ENCODE results near the gene COL23A1. TPM values are rescaled to one million over a fixed set of nuclear protein-coding genes. Genes with fewer than 3 reads are reported as not detected.
"Not testable (repeated sequence)": the region's sequence is repeated elsewhere in the genome, so short reads cannot be mapped to it uniquely, and the experiment has no call there.

COL23A1 gene
- polyA plus RNA-seq, 3 donors: 5.7 to 8.7 (median 7.7) TPM

DNA sequence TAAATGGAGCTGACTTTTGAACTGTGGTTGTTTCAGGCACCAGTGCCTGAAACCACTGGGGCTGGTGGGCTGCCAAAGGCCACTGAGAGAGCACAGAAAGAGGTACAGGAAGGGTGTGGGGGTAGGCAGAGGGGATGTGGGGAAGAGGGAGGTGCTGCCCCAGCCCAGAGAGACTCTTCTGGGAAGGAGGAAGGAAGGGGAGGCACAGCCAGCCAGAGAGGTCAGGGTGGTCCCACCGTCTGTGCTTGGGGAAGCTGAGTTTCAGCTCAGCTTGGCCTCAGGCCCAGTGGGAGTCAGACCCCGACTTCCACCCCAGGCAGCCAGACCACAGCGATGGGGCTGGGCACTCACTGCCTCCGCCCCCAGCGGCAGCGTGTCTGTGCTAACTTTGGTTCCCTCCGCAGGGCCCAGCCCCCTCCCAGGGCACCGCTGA is 348.9 kb downstream of the COL23A1 start:
- DNase-seq (ENCODE audit: extremely low read depth in 1 of 11, low read depth in 9 of 11, low spot score in 4 of 11): no peak

DNA sequence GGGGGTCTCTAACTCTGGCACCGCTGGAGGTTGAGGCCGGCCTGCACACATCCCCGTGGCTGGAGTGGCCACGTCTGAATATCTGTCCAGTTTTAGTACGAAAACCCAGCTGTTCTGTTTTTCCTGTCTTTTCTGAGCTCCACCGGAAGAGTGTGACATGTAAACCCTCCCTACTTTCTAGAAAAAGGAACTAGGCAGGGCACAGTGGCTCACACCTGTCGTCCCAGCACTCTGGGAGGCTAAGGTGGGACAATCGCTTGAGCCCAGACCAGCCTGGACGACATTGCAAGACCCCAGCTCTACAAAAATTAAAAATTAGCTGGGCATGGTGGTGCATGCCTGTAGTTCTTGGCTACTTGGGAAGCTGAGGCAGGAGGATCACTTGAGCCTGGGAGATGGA is 349.4 kb downstream of the COL23A1 start:
- DNase-seq (ENCODE audit: extremely low read depth in 1 of 11, low read depth in 9 of 11, low spot score in 4 of 11): no peak

DNA sequence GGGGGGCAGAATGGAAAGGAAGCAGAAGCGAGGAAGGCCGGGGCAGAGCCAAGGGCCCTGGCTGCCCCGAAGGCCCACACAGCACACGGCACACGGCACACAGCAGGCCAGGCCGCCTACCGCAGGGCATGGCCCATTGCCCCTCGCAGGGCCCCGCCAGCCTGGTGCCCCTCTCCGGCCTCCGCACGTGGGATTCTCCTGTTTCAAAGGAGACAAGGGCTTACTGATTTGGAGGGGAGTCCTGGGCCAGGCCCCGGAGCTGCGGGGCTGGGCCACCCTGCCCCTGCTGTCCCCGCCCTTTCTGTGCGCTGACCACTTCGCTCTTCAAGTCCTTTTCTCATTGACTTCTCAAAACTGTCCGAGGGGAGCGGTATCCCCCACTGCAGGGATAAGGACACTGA is 349.9 kb downstream of the COL23A1 start:
- no peak for DNase-seq (ENCODE audit: extremely low read depth in 1 of 11, low read depth in 9 of 11, low spot score in 4 of 11)

DNA sequence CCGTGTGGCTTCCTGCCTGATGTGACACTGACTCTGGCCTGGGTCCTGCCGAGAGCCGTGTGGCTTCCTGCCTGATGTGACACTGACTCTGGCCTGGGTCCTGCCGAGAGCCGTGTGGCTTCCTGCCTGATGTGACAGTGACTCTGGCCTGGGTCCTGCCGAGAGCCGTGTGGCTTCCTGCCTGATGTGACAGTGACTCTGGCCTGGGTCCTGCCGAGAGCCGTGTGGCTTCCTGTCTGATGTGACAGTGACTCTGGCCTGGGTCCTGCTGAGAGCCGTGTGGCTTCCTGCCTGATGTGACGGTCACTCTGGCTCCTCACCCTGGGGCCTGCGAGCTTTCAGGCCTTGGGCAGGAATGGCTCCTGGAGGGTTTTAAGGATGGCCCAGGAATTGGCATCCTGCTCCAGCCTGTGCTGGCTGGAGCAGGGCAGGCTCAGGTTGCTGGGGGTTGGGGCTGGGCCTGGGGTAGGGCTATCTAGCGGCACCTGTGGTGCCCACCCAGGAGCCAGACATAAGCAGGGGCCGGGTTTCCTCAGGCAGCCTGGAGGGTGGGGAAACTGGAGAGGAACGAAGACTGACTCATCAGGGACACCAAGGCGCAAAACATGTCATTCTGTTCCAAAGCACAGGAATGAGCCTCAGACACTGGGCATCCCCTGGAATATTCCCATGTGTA is 350.4 kb downstream of the COL23A1 start:
- DNase-seq (ENCODE audit: extremely low read depth in 1 of 11, low read depth in 9 of 11, low spot score in 4 of 11): not testable (repeated sequence)

DNA sequence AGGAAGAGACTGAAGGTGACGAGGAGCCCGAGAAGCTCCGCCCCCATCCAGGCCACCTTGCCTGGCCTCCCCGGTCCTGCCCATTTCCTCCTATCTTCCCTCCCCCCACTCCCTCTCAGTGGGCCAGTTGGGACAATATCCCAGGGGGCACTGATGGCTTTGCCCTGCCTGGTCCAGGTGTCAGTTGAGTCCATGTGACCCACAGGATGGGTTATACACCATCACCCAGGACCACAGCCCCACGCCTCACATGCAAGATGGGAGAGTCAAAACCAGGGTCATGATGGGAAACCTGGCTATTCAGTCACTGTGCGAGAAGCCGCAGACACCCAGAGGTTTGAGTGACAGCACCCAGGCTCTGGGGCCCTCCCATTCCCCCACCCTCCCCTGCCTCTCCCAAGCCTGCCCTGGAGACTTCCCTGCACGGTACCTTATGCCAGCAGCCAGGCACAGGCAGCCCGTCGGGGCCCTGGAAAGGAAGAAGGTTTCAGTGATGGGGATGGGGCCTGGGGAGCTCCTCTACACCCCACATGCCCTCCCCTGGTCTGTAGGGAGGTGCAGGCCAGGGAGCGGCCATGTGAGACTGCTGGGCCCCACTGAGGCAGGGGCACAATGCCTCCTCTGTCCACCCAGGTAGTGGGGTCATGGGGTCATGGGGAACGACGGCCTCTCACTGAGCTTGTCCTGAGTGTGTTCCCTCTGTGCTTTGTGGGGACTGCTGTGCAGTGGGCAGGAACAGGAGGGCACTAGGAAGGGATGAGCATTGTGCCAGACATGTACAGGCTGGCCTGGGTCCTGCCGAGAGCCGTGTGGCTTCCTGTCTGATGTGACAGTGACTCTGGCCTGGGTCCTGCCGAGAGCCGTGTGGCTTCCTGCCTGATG is 351.2 kb downstream of the COL23A1 start:
- DNase-seq (ENCODE audit: extremely low read depth in 1 of 11, low read depth in 9 of 11, low spot score in 4 of 11): no peak

DNA sequence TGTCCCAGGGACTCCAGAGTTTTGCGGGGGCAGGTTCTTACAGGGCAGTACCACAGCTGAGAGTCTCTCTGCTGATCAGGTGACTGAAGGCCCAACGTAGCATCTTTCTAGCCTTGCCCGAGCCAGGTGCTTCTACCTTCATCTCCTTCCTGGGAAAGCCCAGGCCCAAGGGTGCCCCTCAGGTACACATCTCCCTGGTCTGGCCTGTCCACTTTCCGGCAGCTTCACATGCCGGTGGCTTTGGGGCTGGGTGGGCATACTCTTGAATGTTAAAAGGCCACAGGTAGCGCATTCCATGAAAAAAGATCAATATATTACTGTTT is 351.9 kb downstream of the COL23A1 start:
- no peak for DNase-seq (ENCODE audit: extremely low read depth in 1 of 11, low read depth in 9 of 11, low spot score in 4 of 11)

DNA sequence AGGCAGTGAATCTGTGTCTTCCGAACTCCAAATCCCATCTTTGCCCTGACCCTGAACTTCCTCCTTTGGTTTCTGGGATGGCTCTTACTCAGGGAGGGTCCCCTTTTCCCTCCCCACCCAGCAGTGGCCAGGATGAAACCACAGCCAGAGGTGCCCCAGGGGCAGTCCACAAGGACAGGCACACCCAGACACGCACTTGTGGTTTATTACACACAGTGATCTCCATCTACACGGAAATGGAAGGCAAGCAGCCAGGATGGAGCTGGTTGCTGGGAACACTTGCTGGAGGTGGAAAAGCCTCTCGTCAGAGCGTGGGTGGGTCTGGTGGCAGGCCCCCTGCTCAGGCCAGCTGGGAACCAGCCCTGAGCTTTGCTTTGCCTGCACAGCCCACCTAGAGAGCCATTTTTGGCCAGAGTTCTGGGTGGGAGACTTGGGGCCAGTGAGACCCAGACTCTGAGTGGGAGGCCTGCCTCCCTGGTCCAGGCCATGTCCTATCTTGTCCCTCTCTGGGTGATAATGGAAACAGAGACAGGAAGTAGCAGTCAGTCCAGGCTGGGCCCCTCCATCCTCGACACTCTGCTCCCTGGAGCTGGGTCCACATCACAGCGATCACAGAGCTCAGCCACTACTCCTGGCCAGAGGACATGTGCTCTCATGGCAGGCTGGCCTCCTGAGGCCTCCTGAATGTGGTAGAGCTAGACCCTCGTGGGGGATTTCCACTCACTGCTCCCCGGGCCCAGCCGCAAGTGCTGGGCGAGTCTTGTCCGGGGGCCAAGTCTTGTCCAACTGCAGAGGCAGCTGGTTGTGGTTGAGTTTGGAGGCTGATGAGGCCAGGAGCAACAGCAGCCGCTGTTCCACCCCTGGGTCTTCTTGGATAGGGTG is 352.5 kb downstream of the COL23A1 start:
- DNase-seq (ENCODE audit: extremely low read depth in 1 of 11, low read depth in 9 of 11, low spot score in 4 of 11): no peak

DNA sequence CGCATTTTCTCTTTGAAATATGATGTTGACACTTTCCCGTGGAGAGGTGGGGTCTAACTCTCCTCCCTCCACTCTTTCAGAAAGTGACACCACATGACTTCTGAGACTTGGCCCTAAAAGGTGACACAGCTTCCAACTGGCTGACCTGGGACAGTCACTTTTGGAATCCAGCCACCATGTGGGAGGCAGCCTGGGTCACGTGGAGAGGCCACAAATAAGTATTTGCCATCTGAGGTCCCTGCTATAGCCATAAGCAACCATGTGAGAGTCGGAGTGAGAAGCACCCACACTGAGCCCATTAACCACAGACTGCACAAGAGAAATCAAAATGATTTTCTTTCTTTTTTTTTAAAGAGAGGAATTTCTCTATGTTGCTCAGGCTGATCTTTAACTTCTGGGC is 353.5 kb downstream of the COL23A1 start:
- peak in 1 of 11 donors; percentile 31 for DNase-seq (ENCODE audit: extremely low read depth in 1 of 11, low read depth in 9 of 11, low spot score in 4 of 11)

DNA sequence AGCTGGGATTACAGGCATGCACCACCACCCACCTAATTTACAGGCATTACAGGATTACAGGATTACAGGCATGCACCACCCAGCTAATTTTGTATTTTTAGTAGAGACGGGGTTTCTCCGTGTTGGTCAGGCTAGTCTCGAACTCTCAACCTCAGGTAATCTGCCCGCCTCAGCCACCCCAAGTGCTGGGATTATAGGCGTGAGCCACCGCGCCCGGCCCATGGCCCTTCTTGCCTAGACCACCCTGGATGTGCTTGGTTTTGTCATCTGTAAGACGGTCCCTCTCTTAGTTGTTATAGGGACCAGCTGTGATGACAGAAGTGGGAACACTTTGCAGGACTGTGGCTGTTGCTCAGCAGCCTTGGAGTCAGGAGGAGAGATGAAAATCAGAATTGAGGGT is 354.1 kb downstream of the COL23A1 start:
- DNase-seq (ENCODE audit: extremely low read depth in 1 of 11, low read depth in 9 of 11, low spot score in 4 of 11): no peak

DNA sequence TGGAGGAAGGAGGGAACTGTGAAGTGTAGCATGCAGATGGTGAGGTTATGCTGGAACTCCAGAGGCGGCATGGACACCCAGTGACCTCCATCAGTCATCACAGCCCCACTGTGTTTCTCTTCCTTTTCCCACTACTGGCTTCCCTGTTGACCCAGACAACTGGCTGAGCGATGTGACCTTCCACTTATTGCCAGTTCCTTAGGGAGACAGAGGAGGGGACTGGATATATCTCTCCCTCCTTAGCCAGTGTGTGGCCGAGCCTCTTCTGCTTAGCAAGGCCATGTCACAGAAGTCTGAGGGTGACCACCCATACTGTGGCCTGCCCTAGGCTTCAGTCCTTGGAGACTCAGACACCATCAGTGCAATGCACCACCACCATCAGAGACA is 354.6 kb downstream of the COL23A1 start:
- no peak for DNase-seq (ENCODE audit: extremely low read depth in 1 of 11, low read depth in 9 of 11, low spot score in 4 of 11)

DNA sequence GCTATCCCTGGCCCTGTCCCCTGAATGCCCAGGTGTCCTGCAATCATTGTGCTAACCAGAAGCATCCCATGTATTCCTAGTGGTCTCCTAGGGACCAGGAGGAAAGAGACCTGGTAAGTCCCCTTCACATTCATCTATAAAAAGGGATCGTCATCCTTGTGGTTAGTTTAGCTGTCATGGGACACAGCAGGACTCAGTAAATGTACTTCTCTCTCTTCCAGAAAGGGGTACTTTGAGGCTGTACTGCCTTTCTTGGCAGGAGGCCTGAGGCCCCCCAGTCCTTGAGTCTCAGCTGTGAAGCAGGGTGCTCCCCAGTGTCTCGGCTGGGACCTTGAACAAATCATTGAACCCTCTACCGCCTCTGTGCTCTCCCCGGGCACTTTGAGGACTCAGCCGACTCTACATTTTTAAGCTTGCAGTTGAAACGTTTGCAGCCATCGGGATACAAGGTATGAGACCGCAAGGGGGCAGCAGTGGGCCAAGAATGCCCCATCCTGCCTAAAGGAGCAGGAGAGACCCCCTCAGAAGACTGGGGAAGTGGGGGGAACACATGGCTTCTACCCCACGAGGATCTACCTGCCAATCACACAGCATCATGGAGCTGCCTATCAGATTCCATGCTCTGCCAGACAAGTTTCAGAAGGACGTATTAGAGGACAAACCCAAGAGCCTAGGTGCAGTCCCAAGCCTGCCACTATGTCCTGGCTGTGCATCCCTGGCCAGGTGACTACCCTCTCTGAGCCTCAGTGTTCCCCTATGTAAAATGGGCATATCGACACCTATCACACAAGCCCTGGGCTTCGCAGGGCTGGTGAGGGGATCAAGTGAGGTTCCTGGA is 355.2 kb downstream of the COL23A1 start:
- DNase-seq (ENCODE audit: extremely low read depth in 1 of 11, low read depth in 9 of 11, low spot score in 4 of 11): peak in 9 of 11 donors; percentile 33 to 65 (median 57)

DNA sequence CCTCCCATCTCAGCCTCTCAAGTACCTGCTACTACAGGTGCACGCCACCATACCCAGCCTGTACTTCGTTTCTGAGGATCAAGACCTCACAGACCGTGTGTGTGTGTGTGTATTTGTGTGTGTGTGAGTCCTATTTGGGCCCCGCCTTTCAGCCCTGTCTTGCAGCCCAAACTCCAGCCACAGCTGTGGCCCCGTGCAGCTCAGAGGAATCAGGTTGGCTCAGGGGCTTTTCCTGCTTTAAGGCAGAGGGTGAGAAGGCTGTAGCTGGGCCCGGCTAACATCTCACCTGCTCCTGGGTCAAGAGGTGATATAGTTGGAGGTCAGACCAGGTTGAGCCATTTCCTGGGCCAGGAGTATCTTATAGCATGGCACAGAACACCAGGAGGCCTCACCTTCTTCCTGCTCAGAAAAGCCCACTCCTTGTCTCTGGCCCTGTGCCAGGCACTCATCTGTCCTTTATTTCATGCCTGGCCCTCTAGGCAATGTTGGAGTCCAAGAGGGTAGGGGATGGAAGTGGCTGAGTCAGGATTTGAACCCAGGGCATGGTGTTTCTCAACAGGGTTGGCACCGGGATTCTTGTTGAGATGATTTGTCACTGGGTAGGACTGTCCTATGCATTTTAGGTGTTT is 356.0 kb downstream of the COL23A1 start:
- DNase-seq (ENCODE audit: extremely low read depth in 1 of 11, low read depth in 9 of 11, low spot score in 4 of 11): no peak

DNA sequence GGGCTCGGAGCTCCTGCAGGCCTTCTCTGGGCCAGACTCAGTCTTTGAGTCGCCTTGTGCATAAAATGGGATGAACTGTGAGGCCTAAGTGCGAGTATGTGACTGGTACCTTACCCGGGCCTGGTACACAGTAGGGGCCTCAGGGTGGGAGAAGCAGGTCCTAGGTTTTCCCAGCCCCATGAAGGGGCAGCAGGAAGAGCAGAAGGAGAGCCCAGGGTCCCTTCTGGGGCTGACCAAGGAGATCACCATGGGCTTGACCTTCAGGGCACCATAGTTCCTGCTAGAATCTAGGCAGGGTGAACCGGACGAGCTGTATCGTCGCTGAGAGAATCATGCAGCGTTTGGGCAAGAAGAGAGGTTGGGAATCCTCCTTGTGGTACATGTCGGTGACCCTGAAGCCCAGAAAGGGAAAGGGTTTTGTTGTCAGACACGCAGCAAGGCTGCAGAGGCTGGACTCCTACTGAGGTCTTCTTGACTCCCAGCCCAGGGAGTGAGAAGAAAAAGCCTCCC is 357.2 kb downstream of the COL23A1 start:
- no peak for DNase-seq (ENCODE audit: extremely low read depth in 1 of 11, low read depth in 9 of 11, low spot score in 4 of 11)

DNA sequence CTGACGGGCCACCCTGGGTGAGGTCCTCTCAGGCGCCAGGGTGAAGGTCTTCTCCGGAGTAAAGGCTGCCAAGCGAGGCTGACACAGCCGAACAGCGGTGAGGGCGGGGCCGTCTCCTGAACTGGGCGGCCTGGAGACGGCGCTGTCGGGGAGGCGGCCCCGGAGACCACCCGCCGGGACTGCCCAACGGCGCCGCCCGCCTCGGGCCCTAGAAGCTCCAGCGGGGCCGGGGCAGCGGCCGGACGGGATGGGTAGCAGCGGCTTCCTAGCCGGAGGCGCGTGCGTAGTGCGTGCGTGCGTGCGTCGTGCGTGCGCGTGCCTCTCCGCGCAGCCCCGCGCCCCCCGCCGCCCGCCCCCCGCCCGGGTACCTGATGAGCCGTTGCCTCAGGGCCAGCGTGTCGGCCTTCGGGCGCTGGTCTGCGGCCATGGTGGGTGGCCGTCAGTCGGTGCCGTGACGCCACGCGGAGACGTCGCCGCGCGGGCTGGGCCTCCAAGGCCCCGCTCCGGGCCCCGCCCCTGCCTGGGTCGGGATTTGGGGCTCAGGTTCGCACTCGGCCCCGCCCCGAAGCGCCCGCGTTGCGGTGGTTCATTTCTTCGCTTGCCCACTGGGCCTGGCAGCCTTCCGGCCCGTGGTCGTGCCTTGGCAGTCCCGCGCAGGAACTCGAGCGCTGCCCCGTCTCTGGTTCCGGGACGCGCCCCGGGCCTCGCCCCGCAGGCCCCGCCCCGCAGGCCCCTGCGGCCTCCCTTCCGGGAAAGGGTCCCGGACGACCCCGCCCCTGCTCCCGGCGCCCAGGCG is 357.9 kb downstream of the COL23A1 start, which contains the start of gene PHYKPL:
Gene PHYKPL (minus strand): TSS at position 679 of the 796 bp plus-strand sequence. CDS start 252 bp downstream, at position 427.
- peak in 7 of 11 donors; percentile 17 to 67 (median 54) for DNase-seq (ENCODE audit: extremely low read depth in 1 of 11, low read depth in 9 of 11, low spot score in 4 of 11)

DNA sequence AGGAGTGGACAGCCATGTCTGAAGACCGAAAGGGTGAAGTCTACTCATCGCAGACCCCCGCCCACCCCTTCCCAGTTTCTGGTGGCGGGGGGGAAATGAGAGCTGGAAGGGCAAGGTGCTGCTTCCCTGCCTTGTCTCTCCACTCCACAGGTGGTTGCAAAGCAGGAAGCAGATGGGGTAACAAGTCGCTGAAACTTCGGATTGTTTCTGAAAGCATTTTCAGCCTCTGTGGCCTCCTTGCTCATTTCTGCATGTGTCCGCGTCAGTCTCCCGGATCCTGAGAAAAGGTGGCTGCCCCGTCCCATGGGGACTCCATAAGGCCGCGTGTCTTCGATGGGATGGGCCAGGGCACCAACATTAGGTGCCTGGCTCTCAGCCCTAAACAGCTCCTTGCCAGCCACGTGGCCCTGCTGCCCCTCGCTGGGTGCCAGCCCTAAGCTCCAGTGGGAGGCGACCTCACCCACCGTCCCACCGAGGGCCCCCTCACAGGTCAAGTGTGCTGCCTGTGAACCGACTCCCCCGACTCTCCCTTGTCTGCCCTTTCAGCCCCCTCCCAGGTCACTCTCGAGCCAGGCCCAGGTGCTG is 358.6 kb downstream of the COL23A1 start:
- DNase-seq (ENCODE audit: extremely low read depth in 1 of 11, low read depth in 9 of 11, low spot score in 4 of 11): no peak

DNA sequence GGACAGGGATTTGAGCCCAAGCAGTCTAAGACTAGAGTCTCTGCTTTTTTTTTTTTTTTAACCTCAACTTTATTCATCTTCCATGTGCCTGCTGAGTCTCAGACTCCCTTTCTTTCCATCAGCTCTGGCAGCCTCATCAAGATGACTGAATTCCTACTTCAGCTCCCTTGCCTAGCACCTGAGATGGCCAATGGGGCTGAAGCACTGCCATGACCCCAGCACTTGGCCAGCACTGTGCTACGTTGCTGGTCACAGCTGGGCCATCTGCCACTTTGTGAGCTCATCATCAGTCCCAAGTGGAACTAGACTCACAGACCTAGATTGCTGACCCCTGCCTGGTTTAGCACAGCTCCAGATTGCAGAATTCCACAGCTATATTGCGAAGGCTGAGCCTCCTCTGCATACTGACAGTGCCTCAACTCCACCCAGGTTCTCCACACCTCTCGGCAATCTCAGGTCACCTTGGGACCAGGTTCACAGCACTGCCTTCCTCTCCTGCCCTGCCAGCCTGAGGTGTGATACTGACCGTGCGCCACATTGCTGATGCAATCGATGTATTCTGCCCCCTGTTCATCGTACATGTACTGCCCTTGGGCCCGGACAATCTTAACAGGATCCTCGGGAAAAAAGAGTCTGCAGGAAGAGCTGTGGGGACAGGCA is 359.2 kb downstream of the COL23A1 start:
- DNase-seq (ENCODE audit: extremely low read depth in 1 of 11, low read depth in 9 of 11, low spot score in 4 of 11): no peak
